Kidney epithelial cell (primary cell): ENCODE results near the gene SGPL1. TPM values are rescaled to one million over a fixed set of nuclear protein-coding genes. Genes with fewer than 3 reads are reported as not detected.

ENCODE experiments used
- DNase-seq: peaks from one replicate; pipeline ENCODE4 v3.0.0-alpha.2; 2010; ENCODE audit warnings: low read depth
- H3K27me3 ChIP-seq: 2 replicates; pipeline ENCODE4 v1.6.0; 2011; ENCODE audit warnings: low read length; ENCODE audit not compliant: control insufficient read depth, insufficient read depth
- H3K36me3 ChIP-seq: 2 replicates; pipeline ENCODE4 v1.5.1; 2011; ENCODE audit warnings: low read length; ENCODE audit not compliant: control insufficient read depth, insufficient read depth
- H3K4me3 ChIP-seq: 2 replicates; pipeline ENCODE4 v1.5.1; 2011; ENCODE audit warnings: low read depth, mild to moderate bottlenecking, control low read depth, low read length
- total RNA-seq: library from RNA; depleted of rRNA; stranded (reverse); fragments of >200 nt; gene quantifications from 2 replicates; pipeline ENCODE4 v1.2.3, GENCODE V29; 2015
- TF ChIP-seq, protein P1 (sequence below): IDR thresholded peaks from 2 replicates; pipeline ENCODE4 v1.5.1; 2011; ENCODE audit warnings: mild to moderate bottlenecking, moderate library complexity, low read length, control low read depth, inconsistent platforms; ENCODE audit not compliant: insufficient read depth, poor library complexity, severe bottlenecking

SGPL1 gene
- total RNA-seq, 1 donor from 2014 or later: 83.5 TPM

DNA sequence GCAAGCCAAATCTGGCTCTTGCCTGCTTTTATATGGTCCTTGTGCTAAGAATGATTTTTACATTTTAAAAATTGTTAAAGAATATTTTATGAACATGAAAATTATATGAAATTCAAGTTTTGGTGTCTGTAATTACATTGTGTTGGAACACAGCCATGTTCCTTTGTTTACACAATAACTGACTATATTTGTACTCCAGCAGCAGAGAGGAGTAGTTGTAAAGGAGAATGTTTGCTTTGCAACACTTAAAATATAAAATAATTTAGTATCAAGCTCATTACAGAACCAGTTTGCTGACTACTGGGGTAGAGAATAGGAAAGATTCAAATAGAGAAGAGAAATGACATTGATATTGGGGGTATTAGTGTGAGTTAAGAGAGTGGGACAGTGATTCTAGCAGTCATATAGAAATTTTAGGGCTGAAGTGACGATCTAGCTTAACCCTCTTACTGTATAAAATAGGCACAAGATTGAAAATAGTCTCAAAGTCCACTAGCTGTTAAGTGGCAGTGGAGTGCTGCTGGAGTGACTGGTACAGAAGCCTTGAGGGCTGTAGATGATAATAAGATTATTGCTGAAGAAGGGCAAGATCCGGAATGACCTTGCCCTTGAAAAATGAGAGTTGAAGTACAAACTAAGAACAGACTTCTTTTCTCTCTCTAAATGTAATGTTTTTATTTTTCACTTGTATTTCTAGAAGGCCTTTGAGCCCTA is 28.2 kb downstream of the SGPL1 start:
- H3K27me3 ChIP-seq: no peaks in the 10 kb centered on the region
- no peak for DNase-seq
- TF ChIP-seq, protein P1, sequence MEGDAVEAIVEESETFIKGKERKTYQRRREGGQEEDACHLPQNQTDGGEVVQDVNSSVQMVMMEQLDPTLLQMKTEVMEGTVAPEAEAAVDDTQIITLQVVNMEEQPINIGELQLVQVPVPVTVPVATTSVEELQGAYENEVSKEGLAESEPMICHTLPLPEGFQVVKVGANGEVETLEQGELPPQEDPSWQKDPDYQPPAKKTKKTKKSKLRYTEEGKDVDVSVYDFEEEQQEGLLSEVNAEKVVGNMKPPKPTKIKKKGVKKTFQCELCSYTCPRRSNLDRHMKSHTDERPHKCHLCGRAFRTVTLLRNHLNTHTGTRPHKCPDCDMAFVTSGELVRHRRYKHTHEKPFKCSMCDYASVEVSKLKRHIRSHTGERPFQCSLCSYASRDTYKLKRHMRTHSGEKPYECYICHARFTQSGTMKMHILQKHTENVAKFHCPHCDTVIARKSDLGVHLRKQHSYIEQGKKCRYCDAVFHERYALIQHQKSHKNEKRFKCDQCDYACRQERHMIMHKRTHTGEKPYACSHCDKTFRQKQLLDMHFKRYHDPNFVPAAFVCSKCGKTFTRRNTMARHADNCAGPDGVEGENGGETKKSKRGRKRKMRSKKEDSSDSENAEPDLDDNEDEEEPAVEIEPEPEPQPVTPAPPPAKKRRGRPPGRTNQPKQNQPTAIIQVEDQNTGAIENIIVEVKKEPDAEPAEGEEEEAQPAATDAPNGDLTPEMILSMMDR: no peak

DNA sequence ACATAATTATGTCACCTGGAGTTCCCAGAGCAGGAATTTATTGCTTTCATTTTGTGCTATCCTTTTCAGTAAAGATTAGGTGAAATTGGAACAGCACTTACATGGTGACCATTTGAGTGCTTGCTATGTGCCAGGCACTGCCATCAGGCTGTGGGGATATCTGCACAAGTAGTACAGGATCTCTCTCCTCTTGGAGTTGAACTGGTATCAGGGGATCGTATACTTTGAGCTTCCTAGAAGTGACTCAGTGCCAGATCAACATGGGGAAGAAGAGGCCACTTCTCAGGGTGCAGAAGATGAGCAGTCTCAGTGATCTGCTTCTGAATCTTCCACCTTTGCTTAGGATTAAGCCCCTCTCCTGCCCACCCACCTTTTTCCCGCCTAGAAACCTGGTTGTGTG is 29.5 kb downstream of the SGPL1 start:
- no peaks in the 10 kb centered on the region for H3K27me3 ChIP-seq
- no peak overlapping the region for H3K4me3 ChIP-seq
- TF ChIP-seq, protein P1: no peak
- H3K36me3 ChIP-seq: no peaks in the 10 kb centered on the region
- no peak for DNase-seq

More for the DNA sequence above, 28.2 kb downstream of the SGPL1 start:
- Histone ChIP-seq H3K4me3 (no peak overlapping the region), H3K36me3 (no peaks in the 10 kb centered on the region)

DNA sequence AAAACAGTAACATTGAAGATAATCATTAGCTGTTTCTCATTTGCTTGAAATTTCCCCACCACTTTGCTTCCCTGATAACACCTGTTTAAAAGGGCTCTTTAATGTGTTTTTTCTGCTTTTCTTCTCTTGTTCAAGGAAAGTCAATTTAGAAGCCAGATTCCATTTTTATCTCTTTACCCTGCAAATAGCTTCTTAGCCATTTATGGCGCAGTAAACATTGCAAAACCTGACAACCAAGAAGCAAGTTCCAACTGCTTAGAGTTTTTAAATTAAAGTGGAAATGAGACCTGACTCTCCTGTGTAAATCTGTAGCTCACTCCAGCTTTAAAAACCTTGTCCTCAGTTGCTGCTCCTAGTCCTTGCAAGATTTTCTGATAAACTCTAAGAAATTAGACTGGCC is 30.1 kb downstream of the SGPL1 start:
- H3K36me3 ChIP-seq: no peaks in the 10 kb centered on the region
- TF ChIP-seq, protein P1: no peak
- no peak for DNase-seq
- no peak overlapping the region for H3K4me3 ChIP-seq
- no peaks in the 10 kb centered on the region for H3K27me3 ChIP-seq

DNA sequence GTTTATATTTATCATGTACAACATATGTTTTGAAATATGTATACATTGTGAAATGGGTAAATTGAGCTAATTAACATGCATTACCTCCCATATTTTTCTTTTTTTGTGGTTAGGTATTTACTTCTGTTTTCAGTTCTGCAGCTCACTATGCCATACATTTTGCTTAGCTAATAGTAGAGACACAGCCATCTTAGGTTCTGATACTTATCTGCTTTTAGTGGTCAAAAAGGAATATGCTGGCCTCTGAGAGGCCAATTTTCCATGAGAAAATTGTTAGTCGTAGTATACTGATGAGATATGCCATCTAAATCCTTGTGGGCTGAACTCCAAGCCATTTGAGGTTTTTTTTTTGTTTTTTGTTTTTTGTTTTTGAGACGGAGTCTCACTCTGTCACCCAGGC is 31.0 kb downstream of the SGPL1 start:
- TF ChIP-seq, protein P1: no peak
- DNase-seq: no peak
- no peaks in the 10 kb centered on the region for H3K36me3 ChIP-seq
- H3K27me3 ChIP-seq: no peaks in the 10 kb centered on the region
- no peak overlapping the region for H3K4me3 ChIP-seq

DNA sequence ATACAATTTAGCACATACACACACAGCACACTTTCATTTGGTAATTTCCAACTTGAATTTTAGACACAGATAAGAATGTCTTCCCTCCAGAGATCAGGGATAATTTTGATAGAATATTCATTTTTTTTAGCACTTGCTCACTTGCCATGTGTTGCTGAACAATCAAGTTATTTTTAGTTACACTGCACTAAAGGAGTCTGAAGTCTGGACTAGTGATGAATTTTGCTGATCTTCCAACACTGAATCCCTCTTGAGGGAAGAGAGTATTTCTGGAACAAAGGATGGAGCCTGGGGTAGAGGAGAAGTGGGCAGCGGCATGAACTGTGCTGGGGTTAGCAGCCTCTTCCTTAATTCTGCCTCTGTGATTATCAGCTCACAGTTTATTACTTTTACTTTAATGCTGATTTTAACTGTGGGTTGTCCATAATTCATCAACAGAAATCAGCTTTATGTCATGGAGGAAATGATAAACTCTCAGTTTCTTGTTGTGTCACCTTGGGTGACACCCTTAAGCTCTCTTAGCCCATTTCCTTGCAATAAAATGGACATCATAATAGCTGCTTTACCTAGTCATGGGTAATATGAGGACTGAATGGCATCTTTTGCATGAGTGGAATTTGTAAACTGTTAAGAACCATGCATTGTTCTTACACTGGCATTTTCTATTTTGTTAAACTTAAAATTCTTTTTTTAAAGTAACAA is 32.1 kb downstream of the SGPL1 start:
- H3K27me3 ChIP-seq: no peaks in the 10 kb centered on the region
- H3K36me3 ChIP-seq: no peaks in the 10 kb centered on the region
- TF ChIP-seq, protein P1: no peak
- no peak overlapping the region for H3K4me3 ChIP-seq
- no peak for DNase-seq

DNA sequence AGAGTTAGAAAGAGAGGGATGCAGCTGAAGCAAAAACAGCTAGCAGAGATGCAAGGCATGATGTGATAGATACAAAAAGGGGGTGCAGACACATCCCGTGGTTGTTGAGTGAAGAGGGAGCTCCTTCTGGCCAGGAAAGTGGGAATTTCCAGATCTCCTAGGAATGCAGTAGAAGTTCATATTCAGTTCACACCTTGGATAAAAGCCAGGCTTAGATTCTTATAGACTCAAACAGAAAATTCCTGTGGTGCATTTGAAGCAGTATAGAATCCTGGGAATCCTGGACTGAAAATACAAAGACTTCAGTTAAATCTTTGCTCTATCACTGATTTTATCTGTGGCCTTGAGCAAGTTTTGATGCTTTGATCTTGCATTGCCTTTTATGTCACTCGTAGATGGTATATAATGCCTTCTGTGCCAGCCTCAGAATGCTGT is 33.9 kb downstream of the SGPL1 start:
- H3K36me3 ChIP-seq: no peaks in the 10 kb centered on the region
- no peaks in the 10 kb centered on the region for H3K27me3 ChIP-seq
- TF ChIP-seq, protein P1: no peak
- peak; percentile 29 for DNase-seq
- H3K4me3 ChIP-seq: no peak overlapping the region
